Mesendoderm (in vitro differentiated cells): Measurements from ENCODE around the gene LHX6.

Experiments
- DNase-seq: peaks from one replicate; pipeline ENCODE4 v3.0.0; 2013
- H2AK5ac ChIP-seq: 2 replicates; pipeline ENCODE4 v1.6.1; 2013; ENCODE audit warnings: low read length, inconsistent platforms
- H2BK120ac ChIP-seq: 2 replicates; pipeline ENCODE4 v1.6.1; 2013; ENCODE audit warnings: low read depth, mild to moderate bottlenecking, low read length, moderate library complexity, mixed read lengths
- H2BK15ac ChIP-seq: replicated peaks from 2 replicates; pipeline ENCODE4 v1.6.1; 2013; ENCODE audit warnings: low read depth, mild to moderate bottlenecking, moderate library complexity
- H2BK5ac ChIP-seq: 2 replicates; pipeline ENCODE4 v1.6.1; 2013; ENCODE audit warnings: low read length, inconsistent platforms
- H3K18ac ChIP-seq: 2 replicates; pipeline ENCODE4 v1.6.1; 2013; ENCODE audit warnings: mild to moderate bottlenecking, low read length, mixed read lengths
- H3K23ac ChIP-seq: one replicate; pipeline ENCODE4 v1.6.1; 2013; ENCODE audit warnings: low read length
- H3K27ac ChIP-seq: 2 replicates; pipeline ENCODE4 v1.5.1; 2013; ENCODE audit warnings: low read depth, mild to moderate bottlenecking, inconsistent platforms, low read length, moderate library complexity
- H3K27me3 ChIP-seq: 2 replicates; pipeline ENCODE4 v1.6.1; 2013; ENCODE audit warnings: low read length, control low read depth, mild to moderate bottlenecking, inconsistent platforms; ENCODE audit not compliant: insufficient read depth, poor library complexity
- H3K36me3 ChIP-seq: 2 replicates; pipeline ENCODE4 v1.6.1; 2013; ENCODE audit warnings: low read length, inconsistent platforms; ENCODE audit not compliant: control insufficient read depth, insufficient read depth
- H3K4ac ChIP-seq: one replicate; pipeline ENCODE4 v1.6.1; 2013; ENCODE audit warnings: low read depth, mild to moderate bottlenecking, low read length, moderate library complexity
- H3K4me1 ChIP-seq: 2 replicates; pipeline ENCODE4 v1.6.1; 2013; ENCODE audit warnings: low read depth, low read length, inconsistent platforms; ENCODE audit not compliant: control insufficient read depth
- H3K4me2 ChIP-seq: 2 replicates; pipeline ENCODE4 v1.6.1; 2013; ENCODE audit warnings: low read length
- H3K4me3 ChIP-seq: 2 replicates; pipeline ENCODE4 v1.5.1; 2013; ENCODE audit warnings: mild to moderate bottlenecking, low read length
- H3K56ac ChIP-seq: one replicate; pipeline ENCODE4 v1.6.1; 2013; ENCODE audit warnings: low read length
- H3K79me1 ChIP-seq: 2 replicates; pipeline ENCODE4 v1.6.1; 2013; ENCODE audit warnings: low read length, inconsistent platforms
- H3K79me2 ChIP-seq: 2 replicates; pipeline ENCODE4 v1.6.1; 2013; ENCODE audit warnings: mild to moderate bottlenecking, low read length; ENCODE audit not compliant: control insufficient read depth, insufficient read depth
- H3K9ac ChIP-seq: 2 replicates; pipeline ENCODE4 v1.6.1; 2013; ENCODE audit warnings: low read length, inconsistent platforms
- H4K5ac ChIP-seq: one replicate; pipeline ENCODE4 v1.6.1; 2013; ENCODE audit warnings: low read length
- H4K8ac ChIP-seq: one replicate; pipeline ENCODE4 v1.6.1; 2013; ENCODE audit warnings: low read depth, mild to moderate bottlenecking, control low read depth, low read length, moderate library complexity
- WGBS: extraction: QIAGEN DNeasy Blood & Tissue Kit; methylation state at CpG from one replicate; pipeline ENCODE4 v1.1.7; 2013; ENCODE audit warnings: low lambda C conversion rate, missing lambda C conversion rate; ENCODE audit not compliant: insufficient coverage; ENCODE audit errors: extremely low coverage; 5-methylcytosine and 5-hydroxymethylcytosine counted together

Gene LHX6

GRCh38 chr9:122219856-122220672 lies 8.7 kb downstream of the LHX6 start:
- no peaks in the 10 kb centered on the region for H3K79me1 ChIP-seq
- no peak overlapping the region for H3K23ac ChIP-seq
- H3K4me1 ChIP-seq, result no peaks in the 10 kb centered on the region
- H4K5ac ChIP-seq, result no peak overlapping the region
- H3K79me2 ChIP-seq, result no peaks in the 10 kb centered on the region
- peak overlapping the region; percentile 74 for H3K4me2 ChIP-seq
- H2BK120ac ChIP-seq, result no peak overlapping the region
- no peak overlapping the region for H4K8ac ChIP-seq
- peak overlapping the region; percentile 52 for H3K56ac ChIP-seq
- no peak overlapping the region for H3K4ac ChIP-seq
- no peaks in the 10 kb centered on the region for H3K36me3 ChIP-seq
- H3K9ac ChIP-seq, result no peak overlapping the region
- DNase-seq, result peak; percentile 45
- no peak overlapping the region for H2AK5ac ChIP-seq
- peaks cover 90% of the 10 kb centered on the region for H3K27me3 ChIP-seq
- H2BK15ac ChIP-seq, result no peak overlapping the region
- no peak overlapping the region for H2BK5ac ChIP-seq
- no peak overlapping the region for H3K4me3 ChIP-seq
- no CpG with 5 or more reads among the region's 57 CpGs for WGBS
- H3K27ac ChIP-seq, result no peak overlapping the region
- H3K18ac ChIP-seq, result no peak overlapping the region

DNA sequence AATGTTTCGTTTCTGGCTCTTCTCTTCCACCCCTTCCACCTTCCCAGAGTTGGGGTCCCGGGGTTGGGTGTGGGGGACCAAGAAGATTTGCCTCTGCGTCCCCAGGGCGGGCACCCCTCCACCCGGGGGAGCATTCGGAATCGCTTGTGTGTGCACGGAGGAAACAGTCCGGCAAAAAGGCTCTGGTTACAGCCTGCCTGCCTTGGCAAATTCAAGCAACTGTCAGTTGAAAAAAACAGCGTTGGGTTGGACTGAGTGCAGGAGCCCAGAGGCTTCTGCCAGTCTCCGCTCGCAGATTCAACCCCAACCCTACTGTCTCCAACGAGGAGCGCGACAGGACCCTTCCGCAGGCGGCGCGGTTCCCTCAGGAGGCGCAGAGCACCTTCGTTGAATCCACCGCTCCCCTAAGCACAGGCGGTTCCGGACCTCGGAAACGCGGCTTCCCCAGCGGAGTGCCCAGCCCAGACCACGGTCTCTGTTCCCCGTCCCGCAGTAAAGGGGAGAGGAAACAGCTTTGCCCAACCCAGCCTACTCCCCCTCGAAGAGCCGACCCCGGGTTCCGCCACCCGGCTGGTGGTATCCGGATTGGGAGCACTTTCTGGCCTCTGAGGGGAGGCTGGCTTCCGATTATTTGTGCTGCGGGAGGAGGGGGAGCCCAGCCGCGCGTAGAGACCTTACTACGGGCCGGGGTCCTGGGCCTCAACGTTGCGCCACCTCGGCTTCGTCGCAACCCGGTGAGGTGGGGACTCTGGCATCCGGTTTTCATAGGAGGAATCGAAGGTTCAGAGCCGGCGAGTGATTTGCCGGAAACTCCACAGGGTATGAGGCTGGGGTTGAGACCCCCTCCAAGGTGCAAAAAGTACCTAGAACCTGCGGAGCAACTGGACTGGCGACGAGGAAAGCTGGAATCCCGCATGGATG lies 9.6 kb downstream of the LHX6 start:
- Histone ChIP-seq H3K4me2 (peak overlapping the region; percentile 74), H3K56ac (peak overlapping the region; percentile 52), H3K9ac (peak overlapping the region; percentile 30), H2BK15ac (no peak overlapping the region), H3K79me2 (no peaks in the 10 kb centered on the region), H2AK5ac (no peak overlapping the region), H3K18ac (no peak overlapping the region), H4K8ac (no peak overlapping the region), H2BK120ac (no peak overlapping the region), H3K4me1 (no peaks in the 10 kb centered on the region), H3K4ac (no peak overlapping the region), H3K4me3 (no peak overlapping the region), H4K5ac (no peak overlapping the region), H3K79me1 (no peaks in the 10 kb centered on the region), H3K27me3 (peaks cover 84% of the 10 kb centered on the region), H3K27ac (no peak overlapping the region), H2BK5ac (no peak overlapping the region), H3K23ac (peak overlapping the region; percentile 16), H3K36me3 (no peaks in the 10 kb centered on the region)
- WGBS, result no CpG with 5 or more reads among the region's 59 CpGs
- peak; percentile 54 for DNase-seq

- Histone ChIP-seq H4K8ac (no peak overlapping the region), H3K4me2 (no peak overlapping the region), H2BK120ac (no peak overlapping the region), H3K56ac (no peak overlapping the region), H3K23ac (no peak overlapping the region), H3K9ac (no peak overlapping the region), H3K4me3 (no peak overlapping the region), H3K27me3 (peaks cover 81% of the 10 kb centered on the region), H3K27ac (no peak overlapping the region), H3K79me2 (no peaks in the 10 kb centered on the region), H3K18ac (no peak overlapping the region), H4K5ac (no peak overlapping the region), H3K36me3 (no peaks in the 10 kb centered on the region), H3K4me1 (no peaks in the 10 kb centered on the region), H2AK5ac (no peak overlapping the region), H3K4ac (no peak overlapping the region), H2BK15ac (no peak overlapping the region), H2BK5ac (no peak overlapping the region), H3K79me1 (no peaks in the 10 kb centered on the region)
- WGBS, result no CpG with 5 or more reads among the region's 11 CpGs
- DNase-seq, result no peak
Measured at GRCh38 chr9:122218071-122218934, 10.5 kb downstream of the LHX6 start.

DNA sequence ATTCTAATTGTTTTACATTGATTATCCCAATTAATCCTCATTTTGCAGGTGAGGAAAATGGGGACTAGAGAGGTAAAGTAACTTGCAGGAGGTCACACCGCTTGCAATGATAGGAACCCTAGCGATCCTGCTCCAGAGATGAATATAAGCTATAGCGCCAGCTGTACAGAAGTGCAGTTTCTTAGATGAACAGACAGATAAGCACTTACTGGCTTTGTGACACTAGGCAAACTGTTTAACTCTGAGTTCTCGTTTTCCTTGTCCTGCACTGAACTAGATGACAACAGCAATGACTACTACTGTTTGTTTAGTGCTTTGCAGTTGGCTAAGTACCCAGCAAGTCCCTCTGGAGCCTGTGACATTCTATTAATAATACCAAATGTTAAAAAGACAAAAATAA lies 11.1 kb downstream of the LHX6 start:
- Histone ChIP-seq H2AK5ac (no peak overlapping the region), H3K18ac (no peak overlapping the region), H3K56ac (no peak overlapping the region), H3K9ac (no peak overlapping the region), H3K4ac (no peak overlapping the region), H4K5ac (no peak overlapping the region), H3K4me1 (no peaks in the 10 kb centered on the region), H3K4me2 (no peak overlapping the region), H3K4me3 (no peak overlapping the region), H3K23ac (no peak overlapping the region), H3K27me3 (peaks cover 81% of the 10 kb centered on the region), H4K8ac (no peak overlapping the region), H3K27ac (no peak overlapping the region), H3K36me3 (no peaks in the 10 kb centered on the region), H2BK15ac (no peak overlapping the region), H3K79me1 (no peaks in the 10 kb centered on the region), H2BK5ac (no peak overlapping the region), H2BK120ac (no peak overlapping the region), H3K79me2 (no peaks in the 10 kb centered on the region)
- no CpG with 5 or more reads among the region's 4 CpGs for WGBS
- DNase-seq, result no peak

DNA sequence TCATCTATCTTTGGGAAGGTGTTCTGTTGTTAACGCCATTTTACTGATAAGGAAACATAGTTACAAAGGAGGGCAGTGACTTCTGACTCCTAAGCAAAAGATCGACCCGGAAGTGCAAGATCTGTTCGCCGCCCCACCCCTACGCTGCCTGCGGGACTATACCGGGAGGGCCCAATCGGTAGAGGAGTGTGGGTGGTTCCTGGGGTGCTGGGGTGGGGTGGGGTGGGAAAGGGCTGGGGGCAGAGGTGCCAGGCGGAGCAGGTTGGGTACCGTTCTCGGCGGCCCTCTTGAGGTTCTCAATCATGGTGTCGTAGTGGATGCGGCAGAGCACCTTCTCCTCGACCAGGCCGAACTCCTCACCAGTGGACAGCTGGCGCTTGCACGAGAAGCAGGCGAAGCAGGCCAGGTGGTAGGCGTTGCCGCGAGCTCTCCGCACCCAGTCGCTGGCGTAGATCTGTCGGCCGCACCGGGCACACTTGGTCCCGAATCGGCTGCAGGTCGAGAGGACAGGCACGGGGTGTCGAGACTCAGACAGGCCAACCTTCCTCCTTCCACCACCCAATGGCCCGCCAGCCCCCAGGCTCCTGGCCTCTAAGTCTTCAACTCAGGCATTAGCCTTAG lies 11.8 kb downstream of the LHX6 start:
- WGBS, result no CpG with 5 or more reads among the region's 35 CpGs
- no peak overlapping the region for H3K4ac ChIP-seq
- peaks cover 81% of the 10 kb centered on the region for H3K27me3 ChIP-seq
- H3K4me3 ChIP-seq, result no peak overlapping the region
- H3K4me1 ChIP-seq, result no peaks in the 10 kb centered on the region
- H2BK15ac ChIP-seq, result no peak overlapping the region
- no peaks in the 10 kb centered on the region for H3K79me2 ChIP-seq
- peak overlapping the region; percentile 57 for H3K56ac ChIP-seq
- H3K4me2 ChIP-seq, result peak overlapping the region; percentile 43
- DNase-seq, result peak; percentile 40
- H3K27ac ChIP-seq, result no peak overlapping the region
- no peak overlapping the region for H2BK5ac ChIP-seq
- no peak overlapping the region for H2AK5ac ChIP-seq
- no peak overlapping the region for H3K23ac ChIP-seq
- H3K9ac ChIP-seq, result peak overlapping the region; percentile 18
- H4K5ac ChIP-seq, result no peak overlapping the region
- no peak overlapping the region for H4K8ac ChIP-seq
- H2BK120ac ChIP-seq, result no peak overlapping the region
- no peaks in the 10 kb centered on the region for H3K79me1 ChIP-seq
- no peak overlapping the region for H3K18ac ChIP-seq
- no peaks in the 10 kb centered on the region for H3K36me3 ChIP-seq
